OCI-LY3 (cell line): ENCODE data around the gene CCDC174.

ENCODE experiments used
- H2AFZ ChIP-seq: fragments of 200-600, 300-600 bp; shearing (Covaris generic); 2 replicates; pipeline ENCODE4 v1.6.0; 2014; ENCODE audit warnings: antibody characterized with exemption, low read depth, low read length
- H3K27ac ChIP-seq: fragments of 200-600, 300-600 bp; sonication (generic); 2 replicates; pipeline ENCODE4 v1.5.1; 2014; ENCODE audit warnings: mild to moderate bottlenecking, low read length, moderate library complexity, mixed read lengths
- H3K27me3 ChIP-seq: fragments of 200-600, 300-600 bp; sonication (generic); 2 replicates; pipeline ENCODE4 v1.6.1; 2014; ENCODE audit warnings: low read depth, low read length, mixed read lengths
- H3K36me3 ChIP-seq: fragments of 200-600, 300-600 bp; sonication (generic); replicated peaks from 2 replicates; pipeline ENCODE3; 2014; ENCODE audit warnings: low read depth, low read length, mixed read lengths
- H3K4me1 ChIP-seq: fragments of 300-600, 200-600 bp; sonication (generic); 2 replicates; pipeline ENCODE4 v1.6.1; 2014; ENCODE audit warnings: low read length, mixed read lengths
- H3K4me2 ChIP-seq: fragments of 200-600, 300-600 bp; sonication (generic); 2 replicates; pipeline ENCODE4 v1.6.1; 2014; ENCODE audit warnings: low read length, mixed read lengths
- H3K4me3 ChIP-seq: fragments of 300-600, 200-600 bp; sonication (generic); 2 replicates; pipeline ENCODE4 v1.5.1; 2014; ENCODE audit warnings: antibody characterized with exemption, mild to moderate bottlenecking, low read length, moderate library complexity
- H3K79me2 ChIP-seq: fragments of 300-600, 200-600 bp; shearing (Covaris generic); 2 replicates; pipeline ENCODE4 v1.6.1; 2014; ENCODE audit warnings: mild to moderate bottlenecking, low read length, mixed read lengths
- H3K9ac ChIP-seq: fragments of 300-600, 200-600 bp; shearing (Covaris generic); 2 replicates; pipeline ENCODE4 v1.6.0; 2014; ENCODE audit warnings: mild to moderate bottlenecking, low read length, moderate library complexity
- H3K9me3 ChIP-seq: fragments of 200-600, 300-600 bp; shearing (Covaris generic); 2 replicates; pipeline ENCODE4 v1.6.1; 2014; ENCODE audit warnings: low read length, mixed read lengths; ENCODE audit not compliant: insufficient read depth
- H4K20me1 ChIP-seq: fragments of 200-600, 300-600 bp; sonication (generic); 2 replicates; pipeline ENCODE4 v1.6.1; 2016; ENCODE audit warnings: low read length, mixed read lengths; ENCODE audit not compliant: insufficient read depth
- CTCF ChIP-seq: fragments of 200-600, 300-600 bp; sonication (generic); IDR thresholded peaks from 2 replicates; pipeline ENCODE4 v1.5.1; 2014; ENCODE audit warnings: antibody characterized with exemption, low read length, low read depth
- EZH2phosphoT487 ChIP-seq: fragments of 200-600 bp; shearing (Covaris generic); IDR thresholded peaks from 2 replicates; pipeline ENCODE4 v1.6.1; 2018; ENCODE audit warnings: antibody characterized with exemption, mixed run types, low read depth

CCDC174 gene

GRCh38 chr3:14719006-14719405, 67.4 kb downstream of the CCDC174 start:
- Histone ChIP-seq H4K20me1 (no peaks in the 10 kb centered on the region), H3K4me3 (no peak overlapping the region), H3K36me3 (no peaks in the 10 kb centered on the region), H2AFZ (no peak overlapping the region), H3K9ac (no peak overlapping the region), H3K9me3 (peaks cover 2% of the 10 kb centered on the region; the same call in 1 of the 2 replicates), H3K27ac (no peak overlapping the region), H3K4me1 (peaks cover 10% of the 10 kb centered on the region), H3K79me2 (no peaks in the 10 kb centered on the region), H3K27me3 (no peaks in the 10 kb centered on the region), H3K4me2 (no peak overlapping the region)
- TF ChIP-seq CTCF (no peak), EZH2phosphoT487 (no peak)

DNA sequence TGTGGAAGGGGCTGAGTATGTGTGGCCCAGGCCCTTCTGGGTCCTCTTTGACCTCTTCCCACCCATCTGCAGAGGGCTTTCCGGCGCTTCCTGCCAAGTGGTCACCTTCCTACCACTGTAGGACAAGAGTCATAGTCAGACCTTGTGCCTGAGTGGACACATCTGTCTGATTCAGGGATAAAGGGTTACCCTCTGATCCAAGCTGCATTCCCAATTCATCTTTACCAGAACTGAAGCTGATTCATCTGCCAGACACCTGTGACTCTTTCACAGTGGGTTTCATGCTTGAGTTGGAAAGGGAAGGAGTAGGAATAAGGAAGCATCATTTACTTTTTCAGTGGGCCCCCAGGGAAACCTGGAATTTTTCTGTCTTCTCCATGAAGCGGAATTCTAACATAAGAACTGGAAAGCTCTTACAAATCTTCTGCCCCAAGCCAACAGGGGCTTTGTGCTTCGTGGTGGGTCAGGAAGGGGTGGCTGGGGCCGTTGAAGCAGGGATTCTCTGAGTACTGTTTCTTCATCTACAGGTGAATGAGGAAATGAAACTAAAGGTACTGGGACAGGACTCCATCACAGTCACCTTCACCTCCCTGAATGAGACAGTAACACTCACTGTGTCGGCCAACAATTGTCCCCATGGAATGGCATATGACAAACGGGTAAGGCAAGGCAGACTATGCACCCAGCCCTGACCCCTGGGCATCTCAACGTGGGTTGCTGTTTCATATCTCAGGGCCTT, 69.7 kb downstream of the CCDC174 start:
- Histone ChIP-seq H4K20me1 (no peaks in the 10 kb centered on the region), H3K79me2 (no peaks in the 10 kb centered on the region), H3K9ac (no peak overlapping the region), H3K4me3 (no peak overlapping the region), H3K36me3 (no peaks in the 10 kb centered on the region), H3K4me1 (peaks cover 10% of the 10 kb centered on the region), H3K9me3 (peaks cover 2% of the 10 kb centered on the region; the same call in 1 of the 2 replicates), H3K27me3 (no peaks in the 10 kb centered on the region), H2AFZ (no peak overlapping the region), H3K27ac (no peak overlapping the region), H3K4me2 (no peak overlapping the region)
- TF ChIP-seq EZH2phosphoT487: no peak
